Uterus (tissue), 4 donors: ENCODE measurements around the gene SH3PXD2A. TPM values are rescaled to one million over a fixed set of nuclear protein-coding genes. Genes with fewer than 3 reads are reported as not detected.

ENCODE experiments used
- DNase-seq, 2 donors: peaks; one replicate each; pipeline ENCODE4 v3.0.0-alpha.2; 2019 to 2020
- H3K27ac ChIP-seq, 2 donors: fragments of 200-600 bp; sonication (generic); 1 replicate in 1 of 2; 2 replicates in 1 of 2; pipeline ENCODE4 v1.5.1; 2016 to 2018
- H3K27me3 ChIP-seq, 2 donors: fragments of 200-600 bp; sonication (generic); one replicate each; pipeline ENCODE4 v1.5.1; 2018 to 2019; ENCODE audit warnings: control low read depth in 1 of 2
- H3K36me3 ChIP-seq, 2 donors: fragments of 200-600 bp; sonication (generic); one replicate each; pipeline ENCODE4 v1.5.1; 2019; ENCODE audit warnings: control low read depth in 1 of 2
- H3K4me1 ChIP-seq, 2 donors: fragments of 200-600 bp; sonication (generic); one replicate each; pipeline ENCODE4 v1.5.1; 2018 to 2019; ENCODE audit warnings: control low read depth in 1 of 2
- H3K4me3 ChIP-seq, 2 donors: fragments of 200-600 bp; sonication (generic); 1 replicate in 1 of 2; 2 replicates in 1 of 2; pipeline ENCODE4 v1.5.1; 2018 to 2019; ENCODE audit warnings: mild to moderate bottlenecking in 1 of 2
- H3K9me3 ChIP-seq, 2 donors: fragments of 200-600 bp; sonication (generic); one replicate each; pipeline ENCODE4 v1.5.1; 2019; ENCODE audit warnings: control low read depth in 1 of 2
- POLR2A ChIP-seq, 2 donors: fragments of 450-650 bp; IDR thresholded peaks; one replicate each; pipeline ENCODE4 v1.6.1; 2016; ENCODE audit warnings: antibody characterized with exemption in 2 of 2, mild to moderate bottlenecking in 1 of 2, moderate library complexity in 1 of 2
- intact Hi-C: fragments of 100-400 bp; cut with DNase I; formaldehyde crosslinking; loops from one replicate; pipeline ENCODE4 v1.15.1; 2023; ENCODE audit warnings: low total_unique reads
- total RNA-seq, 4 donors: library from RNA; depleted of rRNA in 3 of 4; stranded (reverse); fragments of >200 nt in 3 of 4; gene quantifications; one replicate each; pipeline versions ENCODE4 v1.1.0 to v1.2.4, GENCODE V29; 2014 to 2023
- TF ChIP-seq, protein P1 (sequence below), 4 experiments: fragments of 200-600 bp in 2 of 4; fragments of 450-650 bp in 2 of 4; sonication (generic) in 2 of 4; IDR thresholded peaks; one replicate each; pipeline ENCODE4 v1.5.1; 2016 to 2019; ENCODE audit warnings: antibody characterized with exemption in 4 of 4, mild to moderate bottlenecking in 2 of 4, moderate library complexity in 1 of 4
- donor health status: DM: yes; HTN: yes; CAD: no.

Gene SH3PXD2A
- total RNA-seq, 4 donors from 2014 or later = 12.6 to 117 (median 46.6) TPM

DNA sequence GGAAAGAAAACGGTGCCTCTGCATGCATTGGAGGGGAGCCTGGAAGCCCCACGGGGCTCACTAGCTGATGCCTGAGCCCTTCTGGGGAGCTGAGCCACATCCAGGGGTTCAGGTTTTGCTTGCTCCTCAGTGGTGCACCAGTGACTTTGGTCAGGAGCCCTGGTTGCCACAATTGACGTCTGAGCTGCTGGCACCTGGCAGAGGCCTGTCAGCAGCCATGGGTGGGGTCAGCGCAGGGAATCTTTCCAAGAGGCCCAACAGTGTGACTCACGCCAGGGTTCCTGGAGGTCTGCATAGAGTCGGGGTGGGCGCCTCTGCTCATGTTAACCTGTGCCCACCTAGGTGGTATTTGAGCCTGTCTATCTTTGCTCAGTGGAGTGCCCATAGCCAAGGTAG, 223.1 kb downstream of the SH3PXD2A start:
- no peak overlapping the region for H3K27ac ChIP-seq

DNA sequence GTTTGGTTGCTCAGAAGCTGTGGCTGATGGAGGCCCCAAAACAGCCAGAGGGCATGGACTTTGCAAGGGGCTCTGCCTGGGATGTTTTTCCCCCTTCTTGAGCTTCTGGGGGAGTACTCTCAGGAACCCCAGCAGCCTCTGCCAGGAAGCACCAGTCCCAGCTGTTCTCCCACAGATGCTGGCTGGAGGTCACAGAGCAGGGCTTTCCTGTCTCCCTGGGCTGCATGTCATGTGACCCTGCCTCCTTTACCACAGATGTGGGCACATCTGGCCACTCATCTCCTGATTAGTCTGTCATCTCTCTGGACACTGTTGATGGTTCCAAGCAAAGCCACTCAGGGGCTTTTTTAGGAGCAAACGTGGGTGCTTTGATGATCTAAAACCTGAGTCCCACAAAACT, 225.2 kb downstream of the SH3PXD2A start:
- Histone ChIP-seq H3K27ac (peak overlapping the region in 1 of 2 donors; percentile 16), H3K9me3 (no peaks in the 10 kb centered on the region), H3K4me1 (no peaks in the 10 kb centered on the region), H3K4me3 (no peak overlapping the region), H3K36me3 (no peaks in the 10 kb centered on the region), H3K27me3 (no peaks in the 10 kb centered on the region)
- no peak for TF ChIP-seq POLR2A (IDR thresholded peaks at IDR 0.05)
- TF ChIP-seq, protein P1, sequence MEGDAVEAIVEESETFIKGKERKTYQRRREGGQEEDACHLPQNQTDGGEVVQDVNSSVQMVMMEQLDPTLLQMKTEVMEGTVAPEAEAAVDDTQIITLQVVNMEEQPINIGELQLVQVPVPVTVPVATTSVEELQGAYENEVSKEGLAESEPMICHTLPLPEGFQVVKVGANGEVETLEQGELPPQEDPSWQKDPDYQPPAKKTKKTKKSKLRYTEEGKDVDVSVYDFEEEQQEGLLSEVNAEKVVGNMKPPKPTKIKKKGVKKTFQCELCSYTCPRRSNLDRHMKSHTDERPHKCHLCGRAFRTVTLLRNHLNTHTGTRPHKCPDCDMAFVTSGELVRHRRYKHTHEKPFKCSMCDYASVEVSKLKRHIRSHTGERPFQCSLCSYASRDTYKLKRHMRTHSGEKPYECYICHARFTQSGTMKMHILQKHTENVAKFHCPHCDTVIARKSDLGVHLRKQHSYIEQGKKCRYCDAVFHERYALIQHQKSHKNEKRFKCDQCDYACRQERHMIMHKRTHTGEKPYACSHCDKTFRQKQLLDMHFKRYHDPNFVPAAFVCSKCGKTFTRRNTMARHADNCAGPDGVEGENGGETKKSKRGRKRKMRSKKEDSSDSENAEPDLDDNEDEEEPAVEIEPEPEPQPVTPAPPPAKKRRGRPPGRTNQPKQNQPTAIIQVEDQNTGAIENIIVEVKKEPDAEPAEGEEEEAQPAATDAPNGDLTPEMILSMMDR (IDR thresholded peaks at IDR 0.05) = no peak
- intact Hi-C loops = no loop called here
- DNase-seq = no peak

More for the DNA sequence above, 223.1 kb downstream of the SH3PXD2A start:
- DNase-seq = no peak
- no peak overlapping the region for H3K4me3 ChIP-seq
- H3K4me1 ChIP-seq = peaks cover 3 to 4% of the 10 kb centered on the region in 2 donors
- no peaks in the 10 kb centered on the region for H3K9me3 ChIP-seq
- intact Hi-C loops = no loop called here
- TF ChIP-seq POLR2A (IDR thresholded peaks at IDR 0.05) = no peak
- TF ChIP-seq, protein P1 (IDR thresholded peaks at IDR 0.05) = no peak
- no peaks in the 10 kb centered on the region for H3K36me3 ChIP-seq
- H3K27me3 ChIP-seq = no peaks in the 10 kb centered on the region

DNA sequence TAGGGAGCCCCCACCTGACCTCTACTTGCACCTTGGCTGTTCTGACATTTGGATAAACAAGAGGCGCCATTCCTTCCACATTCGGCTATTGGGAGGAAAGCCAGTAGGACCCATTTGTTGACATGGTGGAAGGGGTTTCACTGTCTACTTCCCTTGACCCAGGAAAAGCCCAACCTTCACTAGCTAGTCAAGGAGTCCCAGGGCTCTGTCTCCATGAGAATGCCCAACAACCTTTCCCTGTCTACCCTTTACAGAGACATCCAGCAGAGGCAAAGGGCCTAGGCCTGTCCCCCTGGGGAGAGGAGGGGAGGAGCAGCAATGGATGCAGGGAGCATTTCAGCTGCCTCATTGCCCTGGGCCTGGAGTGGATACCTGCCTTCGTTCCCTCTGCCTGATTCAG, 225.8 kb downstream of the SH3PXD2A start:
- Histone ChIP-seq H3K9me3 (no peaks in the 10 kb centered on the region), H3K27me3 (no peaks in the 10 kb centered on the region), H3K27ac (no peak overlapping the region), H3K36me3 (no peaks in the 10 kb centered on the region), H3K4me1 (no peaks in the 10 kb centered on the region), H3K4me3 (no peak overlapping the region)
- TF ChIP-seq, protein P1 (IDR thresholded peaks at IDR 0.05) = no peak
- TF ChIP-seq POLR2A (IDR thresholded peaks at IDR 0.05) = no peak
- DNase-seq = no peak
- intact Hi-C loops = no loop called here

DNA sequence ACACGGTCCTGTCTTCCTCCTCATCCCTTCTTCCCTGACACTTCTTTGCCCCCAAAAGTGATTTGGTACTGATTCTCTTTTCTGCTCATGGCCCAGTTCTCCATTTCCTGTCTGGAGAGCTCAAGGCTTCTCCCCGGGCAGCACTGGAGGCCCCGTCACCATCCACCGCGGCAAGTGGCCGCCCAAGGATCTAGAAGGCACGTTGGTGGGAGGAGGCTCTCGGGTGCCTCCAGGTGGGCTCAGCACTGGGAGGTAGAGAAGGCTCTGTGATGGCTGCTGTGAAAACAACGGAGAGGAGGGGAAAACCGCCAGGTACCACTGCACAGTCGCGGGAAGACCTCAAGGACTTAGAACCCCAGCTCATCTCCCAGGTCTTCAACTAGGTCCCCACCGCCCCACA, 227.5 kb downstream of the SH3PXD2A start:
- Histone ChIP-seq H3K27me3 (no peaks in the 10 kb centered on the region), H3K36me3 (no peaks in the 10 kb centered on the region), H3K27ac (no peak overlapping the region), H3K4me1 (no peaks in the 10 kb centered on the region), H3K4me3 (no peak overlapping the region), H3K9me3 (no peaks in the 10 kb centered on the region)
- intact Hi-C loops = no loop called here
- no peak for DNase-seq
- TF ChIP-seq, protein P1 (IDR thresholded peaks at IDR 0.05) = no peak
- TF ChIP-seq POLR2A (IDR thresholded peaks at IDR 0.05) = no peak

DNA sequence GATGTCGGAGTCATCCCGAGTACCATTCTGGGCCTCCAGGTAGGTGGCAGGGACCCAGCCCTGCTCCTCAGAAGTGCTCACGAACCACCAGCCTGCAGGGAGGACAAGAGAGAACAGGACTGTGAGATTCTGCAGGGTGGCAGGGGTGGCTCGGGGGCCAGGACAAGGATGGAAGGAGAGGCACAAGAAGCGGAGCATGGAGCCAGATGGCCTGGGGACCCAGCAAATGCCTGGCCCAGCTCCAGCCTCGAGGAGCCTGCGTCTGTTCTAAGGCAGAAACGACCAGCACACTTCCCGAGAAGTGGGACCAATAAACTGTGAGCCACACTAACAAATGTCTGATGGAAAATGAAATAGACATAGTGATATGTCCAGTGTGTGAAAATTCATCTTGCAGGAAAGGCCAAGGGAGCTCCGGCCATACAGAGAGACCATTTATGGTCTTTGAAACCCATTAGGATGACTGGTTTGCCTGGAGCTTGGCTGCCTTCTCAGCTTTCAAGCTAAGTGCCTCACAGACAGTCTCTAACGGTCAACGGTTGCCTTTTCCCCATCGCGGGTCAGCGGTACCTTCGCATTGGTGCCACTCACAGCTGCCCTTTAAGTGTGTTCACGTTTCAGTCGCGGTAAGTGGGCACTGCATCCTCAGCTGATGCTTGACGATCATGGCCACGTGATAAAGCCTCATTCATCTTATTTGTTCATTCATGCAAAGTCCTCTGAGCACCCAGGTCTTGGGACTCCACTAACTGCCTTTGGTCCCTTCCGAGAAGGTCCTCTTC, 228.1 kb downstream of the SH3PXD2A start:
- TF ChIP-seq, protein P1 (IDR thresholded peaks at IDR 0.05) = no peak
- no peak for TF ChIP-seq POLR2A (IDR thresholded peaks at IDR 0.05)
- Histone ChIP-seq H3K4me1 (no peaks in the 10 kb centered on the region), H3K27me3 (no peaks in the 10 kb centered on the region), H3K4me3 (no peak overlapping the region), H3K36me3 (no peaks in the 10 kb centered on the region), H3K9me3 (no peaks in the 10 kb centered on the region), H3K27ac (no peak overlapping the region)
- DNase-seq = no peak
- intact Hi-C loops = no loop called here
